AML-193 (cell line): Measurements from ENCODE around the gene GLDC.

ENCODE experiments used
- DNase-seq, 2 experiments: peaks; one replicate each; lab custom pipeline; 2025; lab: John Stamatoyannopoulos, UW

Gene GLDC

GRCh38 chr9:6620353-6620752 lies 25.2 kb downstream of the GLDC start:
- no peak for DNase-seq

GRCh38 chr9:6619909-6620308 lies 25.6 kb downstream of the GLDC start:
- DNase-seq: no peak

- DNase-seq: no peak
Observed at GRCh38 chr9:6616951-6617602, 28.5 kb downstream of the GLDC start.

GRCh38 chr9:6614489-6614888 lies 31.0 kb downstream of the GLDC start:
- no peak for DNase-seq

GRCh38 chr9:6611865-6612264 lies 33.7 kb downstream of the GLDC start:
- no peak for DNase-seq

GRCh38 chr9:6610073-6610472 lies 35.5 kb downstream of the GLDC start:
- no peak for DNase-seq

- no peak for DNase-seq
Observed at GRCh38 chr9:6609497-6610016, 36.0 kb downstream of the GLDC start.

- DNase-seq: no peak
Observed at GRCh38 chr9:6605202-6605601, 40.3 kb downstream of the GLDC start.

GRCh38 chr9:6600426-6600825 lies 45.1 kb downstream of the GLDC start:
- DNase-seq: no peak

- no peak for DNase-seq
Observed at GRCh38 chr9:6600006-6600405, 45.5 kb downstream of the GLDC start.

GRCh38 chr9:6598249-6598725 lies 47.2 kb downstream of the GLDC start:
- DNase-seq: no peak

- no peak for DNase-seq
Observed at GRCh38 chr9:6592791-6593190, 52.7 kb downstream of the GLDC start.

- no peak for DNase-seq
Observed at GRCh38 chr9:6592231-6592630, 53.3 kb downstream of the GLDC start.

GRCh38 chr9:6590772-6591384 lies 54.7 kb downstream of the GLDC start:
- no peak for DNase-seq

GRCh38 chr9:6590334-6590733 lies 55.2 kb downstream of the GLDC start:
- peak in 1 of 2 experiments; percentile 10 for DNase-seq

GRCh38 chr9:6584881-6585597 lies 60.5 kb downstream of the GLDC start:
- DNase-seq: peak; percentile 38

GRCh38 chr9:6581253-6581652 lies 64.3 kb downstream of the GLDC start:
- no peak for DNase-seq

GRCh38 chr9:6579613-6580012 lies 65.9 kb downstream of the GLDC start:
- DNase-seq: no peak

GRCh38 chr9:6576987-6577386 lies 68.5 kb downstream of the GLDC start:
- DNase-seq: no peak

- no peak for DNase-seq
Observed at GRCh38 chr9:6575324-6576034, 70.0 kb downstream of the GLDC start.

- DNase-seq: no peak
Observed at GRCh38 chr9:6567140-6567591, 78.4 kb downstream of the GLDC start.
